Brain microvascular endothelial cell (primary cell): ENCODE measurements around the gene CSF2.
"Not testable (repeated sequence)": the region's sequence is repeated elsewhere in the genome, so short reads cannot be mapped to it uniquely, and the experiment has no call there.

Source experiments
- DNase-seq: peaks from one replicate; pipeline ENCODE4 v3.0.0-alpha.2; 2020
- H3K27ac ChIP-seq: fragments of 250-450 bp; sonication (Bioruptor Pico); 2 replicates; pipeline ENCODE4 v1.5.1; 2020; ENCODE audit warnings: mild to moderate bottlenecking, moderate library complexity
- H3K27me3 ChIP-seq: fragments of 250-450 bp; sonication (Bioruptor Pico); replicated peaks from 2 replicates; pipeline ENCODE4 v1.5.1; 2020; ENCODE audit warnings: mild to moderate bottlenecking
- H3K36me3 ChIP-seq: fragments of 250-450 bp; sonication (Bioruptor Pico); replicated peaks from 2 replicates; pipeline ENCODE4 v1.5.1; 2020; ENCODE audit warnings: mild to moderate bottlenecking
- H3K4me3 ChIP-seq: 2 replicates; pipeline ENCODE4 v1.5.1; 2011; ENCODE audit warnings: low read depth, mild to moderate bottlenecking, control low read depth, low read length, moderate library complexity
- in situ Hi-C: cut with HindIII; loops from 2 replicates; pipeline ENCODE4 v1.10.0; 2017; ENCODE audit warnings: low sequenced_read_pairs, low pct_ligation_motif_present
- TF ChIP-seq, protein P1 (sequence below): IDR thresholded peaks from 2 replicates; pipeline ENCODE4 v1.5.1; 2011; ENCODE audit warnings: low read depth, mild to moderate bottlenecking, moderate library complexity, low read length, control low read depth, inconsistent platforms; ENCODE audit errors: missing control alignments

Gene CSF2

DNA sequence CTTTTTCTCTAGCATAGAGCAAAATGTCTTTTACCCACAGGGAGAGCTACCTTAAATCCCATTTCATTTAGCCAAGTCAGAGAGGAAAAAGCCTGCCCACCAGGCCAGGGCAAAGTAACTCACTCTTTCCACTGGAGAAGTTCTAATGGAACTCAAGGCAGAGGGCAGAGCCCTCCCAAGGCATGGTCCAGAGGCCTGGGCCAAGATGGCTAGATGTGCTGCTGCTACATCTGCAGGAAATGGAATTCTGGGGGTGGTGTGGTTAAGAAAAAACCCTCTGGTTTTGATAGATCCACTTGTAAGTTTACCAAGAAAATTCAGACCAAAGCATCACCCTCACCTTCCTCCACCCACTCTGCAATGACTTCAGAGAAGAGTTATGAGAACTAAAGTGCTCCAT, 37.3 kb downstream of the CSF2 start:
- H3K27me3 ChIP-seq, result no peaks in the 10 kb centered on the region
- H3K36me3 ChIP-seq, result no peaks in the 10 kb centered on the region
- TF ChIP-seq, protein P1, sequence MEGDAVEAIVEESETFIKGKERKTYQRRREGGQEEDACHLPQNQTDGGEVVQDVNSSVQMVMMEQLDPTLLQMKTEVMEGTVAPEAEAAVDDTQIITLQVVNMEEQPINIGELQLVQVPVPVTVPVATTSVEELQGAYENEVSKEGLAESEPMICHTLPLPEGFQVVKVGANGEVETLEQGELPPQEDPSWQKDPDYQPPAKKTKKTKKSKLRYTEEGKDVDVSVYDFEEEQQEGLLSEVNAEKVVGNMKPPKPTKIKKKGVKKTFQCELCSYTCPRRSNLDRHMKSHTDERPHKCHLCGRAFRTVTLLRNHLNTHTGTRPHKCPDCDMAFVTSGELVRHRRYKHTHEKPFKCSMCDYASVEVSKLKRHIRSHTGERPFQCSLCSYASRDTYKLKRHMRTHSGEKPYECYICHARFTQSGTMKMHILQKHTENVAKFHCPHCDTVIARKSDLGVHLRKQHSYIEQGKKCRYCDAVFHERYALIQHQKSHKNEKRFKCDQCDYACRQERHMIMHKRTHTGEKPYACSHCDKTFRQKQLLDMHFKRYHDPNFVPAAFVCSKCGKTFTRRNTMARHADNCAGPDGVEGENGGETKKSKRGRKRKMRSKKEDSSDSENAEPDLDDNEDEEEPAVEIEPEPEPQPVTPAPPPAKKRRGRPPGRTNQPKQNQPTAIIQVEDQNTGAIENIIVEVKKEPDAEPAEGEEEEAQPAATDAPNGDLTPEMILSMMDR, result no peak
- in situ Hi-C loops, result no loop called here
- no peak overlapping the region for H3K4me3 ChIP-seq
- no peak for DNase-seq
- H3K27ac ChIP-seq, result no peak overlapping the region

DNA sequence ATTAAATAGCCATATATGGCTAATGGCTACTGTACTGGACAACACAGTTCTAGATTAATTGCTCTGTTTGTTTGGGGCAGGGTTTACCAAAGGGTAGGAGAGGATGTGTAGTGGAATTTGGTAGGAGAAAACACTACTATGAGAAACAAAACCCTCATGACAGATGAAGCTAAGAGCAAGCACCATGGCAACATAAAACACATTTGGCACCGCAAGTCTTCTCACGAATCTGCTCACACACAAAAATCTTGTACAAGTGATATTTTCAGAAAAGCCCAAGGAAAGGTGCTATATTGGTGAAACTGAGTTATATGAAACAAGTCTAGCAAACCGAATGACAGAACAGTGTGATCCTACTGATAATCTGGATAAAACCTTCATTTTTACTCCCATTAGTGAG, 38.5 kb downstream of the CSF2 start:
- TF ChIP-seq, protein P1, result no peak
- H3K27ac ChIP-seq, result no peak overlapping the region
- in situ Hi-C loops, result no loop called here
- no peak overlapping the region for H3K4me3 ChIP-seq
- no peak for DNase-seq
- no peaks in the 10 kb centered on the region for H3K36me3 ChIP-seq
- H3K27me3 ChIP-seq, result no peaks in the 10 kb centered on the region

DNA sequence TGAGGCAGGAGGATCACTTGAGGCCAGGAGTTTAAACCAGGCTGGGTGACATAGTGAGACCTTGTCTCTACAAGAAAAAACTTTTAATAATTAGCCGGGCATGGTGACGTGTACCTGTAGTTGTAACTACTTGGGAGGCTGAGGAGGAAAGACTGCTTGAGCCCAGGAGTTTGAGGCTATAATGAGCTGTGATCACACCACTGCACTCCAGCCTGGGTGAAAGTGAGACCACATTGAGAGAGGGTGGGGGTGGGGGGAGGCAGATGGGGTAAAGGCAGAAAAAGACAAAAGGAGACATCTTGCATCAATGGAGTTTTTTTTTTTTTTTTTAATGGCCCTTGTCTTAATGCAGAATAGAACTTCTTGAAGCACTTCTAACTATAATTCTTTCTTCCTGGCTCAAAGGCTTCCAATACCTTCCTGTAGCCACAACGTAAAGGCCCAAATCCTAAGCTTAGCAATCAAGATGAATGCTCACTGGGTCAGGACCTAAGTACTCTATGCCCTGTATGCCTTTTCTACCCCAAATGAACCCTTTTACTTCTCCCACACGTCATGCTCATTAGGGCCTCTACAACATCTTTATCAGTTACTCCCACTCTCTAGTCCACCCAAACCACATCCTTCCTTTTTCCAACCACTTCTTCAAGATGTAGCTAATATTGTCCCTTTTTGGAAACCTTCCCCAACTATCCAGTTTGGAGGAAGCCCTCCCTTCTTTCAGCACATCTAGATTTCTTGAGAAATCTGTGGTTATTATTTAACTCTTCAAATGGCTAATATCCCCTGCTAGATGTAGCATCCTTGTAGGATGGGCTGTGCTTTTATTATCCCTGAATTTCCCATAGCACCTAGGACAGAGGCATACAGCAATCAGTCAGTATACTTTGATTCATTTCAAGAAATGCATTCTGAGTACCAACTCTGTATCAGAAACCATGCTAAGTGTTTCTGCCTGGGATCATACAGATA, 40.8 kb downstream of the CSF2 start:
- Histone ChIP-seq H3K27ac (no peak overlapping the region), H3K4me3 (no peak overlapping the region), H3K27me3 (no peaks in the 10 kb centered on the region), H3K36me3 (no peaks in the 10 kb centered on the region)
- TF ChIP-seq, protein P1, result no peak
- DNase-seq, result no peak
- in situ Hi-C loops, result no loop called here

DNA sequence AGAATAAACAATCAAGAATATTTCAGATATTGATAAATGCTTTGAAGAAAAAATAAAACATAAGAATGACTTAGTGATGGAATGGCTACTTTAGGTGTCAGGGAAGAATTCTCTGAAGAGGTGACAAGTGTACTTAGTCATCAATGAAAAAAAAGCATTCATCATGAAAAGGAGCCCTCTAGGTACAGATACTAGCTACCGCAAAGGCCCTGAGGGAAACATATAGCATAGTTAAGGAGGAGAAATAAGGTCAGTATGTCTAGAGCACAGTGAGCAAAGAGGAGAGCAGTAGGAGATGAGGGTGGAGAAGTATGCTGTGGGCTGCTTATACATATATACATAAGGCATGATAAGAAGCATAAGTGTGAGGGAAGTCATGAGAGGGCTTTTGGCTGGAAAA, 41.8 kb downstream of the CSF2 start:
- in situ Hi-C loops, result no loop called here
- DNase-seq, result no peak
- Histone ChIP-seq H3K4me3 (no peak overlapping the region), H3K27ac (no peak overlapping the region), H3K27me3 (no peaks in the 10 kb centered on the region), H3K36me3 (no peaks in the 10 kb centered on the region)
- TF ChIP-seq, protein P1, result no peak

DNA sequence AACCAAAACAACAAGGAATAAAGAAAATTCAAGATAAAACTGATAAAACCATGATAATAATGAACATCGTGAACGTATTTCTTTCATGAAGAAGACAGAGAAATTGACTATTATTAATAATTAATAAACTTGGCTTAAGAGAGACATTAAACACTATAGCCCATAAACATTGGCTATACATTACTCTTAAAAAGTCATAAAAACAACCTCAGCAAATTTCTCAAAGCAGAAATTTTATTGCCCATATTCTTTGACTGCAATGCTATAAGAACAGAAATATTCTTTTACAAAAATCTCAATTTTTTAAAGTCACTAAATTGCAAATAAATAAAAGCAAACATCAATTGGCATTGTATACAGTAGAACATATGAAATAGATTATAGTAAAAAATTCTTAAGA, 42.5 kb downstream of the CSF2 start:
- in situ Hi-C loops, result no loop called here
- TF ChIP-seq, protein P1, result no peak

DNA sequence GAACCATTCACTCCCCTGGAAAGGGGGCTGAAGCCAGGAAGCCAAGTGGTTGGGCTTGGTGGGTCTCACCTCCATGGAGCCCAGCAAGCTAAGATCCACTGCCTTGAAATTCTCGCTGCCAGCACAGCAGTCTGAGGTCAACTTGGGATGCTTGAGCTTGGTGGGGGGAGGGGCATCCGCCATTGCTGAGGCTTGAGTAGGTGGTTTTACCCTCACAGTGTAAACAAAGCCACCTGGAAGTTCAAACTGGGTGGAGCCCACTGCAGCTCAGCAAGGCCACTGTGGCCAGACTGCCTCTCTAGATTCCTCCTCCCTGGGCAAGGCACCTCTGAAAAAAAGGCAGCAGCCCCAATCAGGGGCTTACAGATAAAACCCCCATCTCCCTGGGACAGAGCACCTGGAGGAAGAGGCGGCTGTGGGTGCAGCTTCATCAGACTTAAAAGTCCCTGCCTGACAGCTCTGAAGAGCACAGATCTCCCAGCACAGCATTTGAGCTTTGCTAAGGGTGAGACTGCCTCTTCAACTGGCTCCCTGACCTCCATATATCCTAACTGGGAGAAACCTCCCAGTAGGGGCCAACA, 43.4 kb downstream of the CSF2 start:
- H3K27ac ChIP-seq, H3K27me3 ChIP-seq, H3K36me3 ChIP-seq, DNase-seq, in situ Hi-C loops, H3K4me3 ChIP-seq: not testable (repeated sequence)

More for the DNA sequence above, 42.5 kb downstream of the CSF2 start:
- Histone ChIP-seq H3K36me3 (no peaks in the 10 kb centered on the region), H3K4me3 (no peak overlapping the region), H3K27ac (no peak overlapping the region), H3K27me3 (no peaks in the 10 kb centered on the region)
- DNase-seq, result no peak

DNA sequence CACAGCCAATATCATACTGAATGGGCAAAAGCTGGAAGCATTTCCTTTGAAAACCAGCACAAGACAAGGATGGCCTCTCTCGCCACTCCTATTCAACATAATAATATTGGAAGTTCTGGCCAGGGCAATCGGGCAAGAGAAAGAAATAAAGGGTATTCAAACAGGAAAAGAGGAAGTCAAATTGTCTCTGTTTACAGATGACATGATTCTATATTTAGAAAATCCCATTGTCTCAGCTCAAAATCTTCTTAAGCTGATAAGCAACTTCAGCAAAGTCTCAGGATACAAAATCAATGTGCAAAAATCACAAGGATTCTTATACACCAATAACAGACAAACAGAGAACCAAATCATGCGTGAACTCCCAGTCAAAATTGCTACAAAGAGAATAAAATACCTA, 47.1 kb downstream of the CSF2 start:
- H3K27ac ChIP-seq, in situ Hi-C loops, H3K36me3 ChIP-seq, H3K4me3 ChIP-seq, H3K27me3 ChIP-seq, DNase-seq: not testable (repeated sequence)

DNA sequence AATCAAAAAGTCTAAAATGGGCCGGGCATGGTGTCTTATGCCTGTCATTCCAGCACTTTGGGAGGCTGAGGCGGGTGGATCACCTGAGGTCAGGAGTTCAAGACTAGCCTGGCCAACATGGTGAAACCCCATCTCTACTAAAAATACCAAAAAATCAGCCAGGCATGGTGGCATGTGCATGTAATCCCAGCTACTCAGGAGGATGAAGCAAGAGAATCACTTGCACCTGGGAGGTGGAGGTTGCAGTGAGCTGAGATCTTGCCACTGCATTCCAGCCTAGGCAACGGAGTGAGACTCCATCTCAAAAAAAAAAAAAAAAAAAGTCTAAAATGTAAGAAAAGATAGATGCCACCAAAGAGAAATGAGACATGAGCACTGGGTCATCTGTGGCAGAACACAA, 49.4 kb downstream of the CSF2 start:
- H3K27me3 ChIP-seq, DNase-seq, H3K4me3 ChIP-seq, in situ Hi-C loops, H3K36me3 ChIP-seq, H3K27ac ChIP-seq: not testable (repeated sequence)

DNA sequence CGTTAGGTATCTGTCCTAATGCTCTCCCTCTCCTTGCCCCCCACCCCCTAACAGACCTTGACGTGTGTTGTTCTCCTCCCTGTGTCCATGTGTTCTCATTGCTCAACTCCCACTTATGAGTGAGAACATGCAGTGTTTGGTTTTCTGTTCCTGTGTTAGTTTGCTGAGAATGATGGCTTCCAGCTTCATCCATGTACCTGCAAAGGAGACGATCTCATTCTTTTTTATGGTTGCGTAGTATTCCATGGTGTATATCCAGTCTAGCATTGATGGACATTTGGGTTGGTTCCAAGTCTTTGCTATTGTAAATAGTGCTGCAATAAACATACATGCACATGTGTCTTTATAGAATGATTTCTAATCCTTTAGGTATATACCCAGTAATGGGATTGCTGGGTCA, 50.0 kb downstream of the CSF2 start:
- H3K27ac ChIP-seq, H3K27me3 ChIP-seq, in situ Hi-C loops, H3K4me3 ChIP-seq, DNase-seq, H3K36me3 ChIP-seq: not testable (repeated sequence)
